ENCODE results near the gene ESRRA. TPM values are rescaled to one million over a fixed set of nuclear protein-coding genes. Genes with fewer than 3 reads are reported as not detected.

ESRRA gene
- total and polyA plus RNA-seq, 9 of the 15 experiments (the other 6 are each of a cell fraction or from before 2014, with no cell fraction given) = 0.27 to 89.7 (median 23.7) TPM

- TF ChIP-seq CEBPZ (IDR thresholded peaks at IDR 0.05; ENCODE audit: borderline replicate concordance, low read depth, low read length) (no peak), NBN (IDR thresholded peaks at IDR 0.05; ENCODE audit: low read depth) (0 out of 2 replicates have a peak, but pooled peaks have one; percentile 55), ZNF511 (CRISPR knock-in tag; IDR thresholded peaks at IDR 0.05) (no peak), EHMT2 (IDR thresholded peaks at IDR 0.05) (no peak), ZNF311 (CRISPR knock-in tag; IDR thresholded peaks at IDR 0.05) (no peak), ZNF23 (CRISPR knock-in tag; IDR thresholded peaks at IDR 0.05) (no peak), SIN3A (IDR thresholded peaks at IDR 0.05; ENCODE audit: borderline replicate concordance in 2 of 2, control insufficient read depth in 1 of 2, low read depth in 2 of 2, low read length in 2 of 2) (no peak), ZMIZ1 (IDR thresholded peaks at IDR 0.05; ENCODE audit: low read depth in 2 of 2, low read length in 2 of 2) (no peak), ZNF644 (tag; IDR thresholded peaks at IDR 0.05; ENCODE audit: low read depth) (no peak), FOXA3 (CRISPR knock-in tag; conservative IDR thresholded peaks at IDR 0.05 in 1 of 2, IDR thresholded peaks at IDR 0.05 in 1 of 2) (no peak), ZBTB2 (IDR thresholded peaks at IDR 0.05) (no peak), ZBTB9 (CRISPR knock-in tag; IDR thresholded peaks at IDR 0.05) (0 out of 2 replicates have a peak, but pooled peaks have one; percentile 34)
- TF ChIP-seq, protein P1, sequence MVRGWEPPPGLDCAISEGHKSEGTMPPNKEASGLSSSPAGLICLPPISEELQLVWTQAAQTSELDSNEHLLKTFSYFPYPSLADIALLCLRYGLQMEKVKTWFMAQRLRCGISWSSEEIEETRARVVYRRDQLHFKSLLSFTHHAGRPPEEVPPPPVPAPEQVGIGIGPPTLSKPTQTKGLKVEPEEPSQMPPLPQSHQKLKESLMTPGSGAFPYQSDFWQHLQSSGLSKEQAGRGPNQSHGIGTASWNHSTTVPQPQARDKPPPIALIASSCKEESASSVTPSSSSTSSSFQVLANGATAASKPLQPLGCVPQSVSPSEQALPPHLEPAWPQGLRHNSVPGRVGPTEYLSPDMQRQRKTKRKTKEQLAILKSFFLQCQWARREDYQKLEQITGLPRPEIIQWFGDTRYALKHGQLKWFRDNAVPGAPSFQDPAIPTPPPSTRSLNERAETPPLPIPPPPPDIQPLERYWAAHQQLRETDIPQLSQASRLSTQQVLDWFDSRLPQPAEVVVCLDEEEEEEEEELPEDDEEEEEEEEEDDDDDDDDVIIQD (CRISPR knock-in tag; IDR thresholded peaks at IDR 0.05) = no peak
Measured at GRCh38 chr11:64284048-64284961, 21.0 kb upstream of the ESRRA start, which contains the start of gene BAD (continued).
